H9 (cell line): ENCODE measurements around the gene YY1. TPM values are rescaled to one million over a fixed set of nuclear protein-coding genes. Genes with fewer than 3 reads are reported as not detected.

Experiments
- DNase-seq: peaks from one replicate; pipeline ENCODE4 v3.0.0-alpha.2; 2017
- H2AFZ ChIP-seq: one replicate; pipeline ENCODE4 v1.6.1; 2013; ENCODE audit warnings: mild to moderate bottlenecking, low read length, control low read depth, moderate library complexity
- H2AK5ac ChIP-seq: 2 replicates; pipeline ENCODE4 v1.6.1; 2013; ENCODE audit warnings: low read length, control low read depth, mixed read lengths; ENCODE audit not compliant: insufficient read length
- H2BK120ac ChIP-seq: one replicate; pipeline ENCODE4 v1.6.1; 2013; ENCODE audit warnings: low read depth, mild to moderate bottlenecking, low read length, control low read depth, inconsistent platforms; ENCODE audit not compliant: poor library complexity, severe bottlenecking
- H2BK12ac ChIP-seq: 2 replicates; pipeline ENCODE4 v1.6.1; 2013; ENCODE audit warnings: low read length, control low read depth, mixed read lengths, low read depth; ENCODE audit not compliant: insufficient read length
- H2BK15ac ChIP-seq: 2 replicates; pipeline ENCODE4 v1.6.1; 2013; ENCODE audit warnings: low read depth, low read length, control low read depth
- H2BK20ac ChIP-seq: one replicate; pipeline ENCODE4 v1.6.1; 2013; ENCODE audit warnings: low read depth, mild to moderate bottlenecking, low read length, control low read depth, inconsistent platforms; ENCODE audit not compliant: poor library complexity, severe bottlenecking
- H2BK5ac ChIP-seq: 2 replicates; pipeline ENCODE4 v1.6.1; 2013; ENCODE audit warnings: low read length, control low read depth, mixed read lengths; ENCODE audit not compliant: insufficient read length
- H3K14ac ChIP-seq: 2 replicates; pipeline ENCODE4 v1.6.1; 2013; ENCODE audit warnings: low read length, control low read depth; ENCODE audit not compliant: insufficient read depth
- H3K18ac ChIP-seq: 2 replicates; pipeline ENCODE4 v1.6.1; 2013; ENCODE audit warnings: low read depth, mild to moderate bottlenecking, mixed read lengths, low read length, control low read depth; ENCODE audit not compliant: insufficient read length
- H3K23ac ChIP-seq: 2 replicates; pipeline ENCODE4 v1.6.1; 2013; ENCODE audit warnings: low read length, control low read depth, mixed read lengths, low read depth; ENCODE audit not compliant: insufficient read length
- H3K23me2 ChIP-seq: 2 replicates; pipeline ENCODE4 v1.6.1; 2013; ENCODE audit warnings: low read depth, mild to moderate bottlenecking, mixed read lengths, low read length, control low read depth; ENCODE audit not compliant: insufficient read length, poor library complexity, severe bottlenecking
- H3K27ac ChIP-seq: 2 replicates; pipeline ENCODE4 v1.5.1; 2013; ENCODE audit warnings: low read length, control low read depth, mixed read lengths, low read depth; ENCODE audit not compliant: insufficient read length
- H3K27me3 ChIP-seq: 2 replicates; pipeline ENCODE4 v1.6.1; 2013; ENCODE audit warnings: low read length, control low read depth, inconsistent platforms; ENCODE audit not compliant: insufficient read depth
- H3K4ac ChIP-seq: 2 replicates; pipeline ENCODE4 v1.6.1; 2013; ENCODE audit warnings: low read depth, mild to moderate bottlenecking, control low read depth, inconsistent platforms, low read length, moderate library complexity
- H3K4me1 ChIP-seq: 2 replicates; pipeline ENCODE4 v1.6.1; 2013; ENCODE audit warnings: low read length, control low read depth, inconsistent platforms; ENCODE audit not compliant: insufficient read depth
- H3K4me2 ChIP-seq: 2 replicates; pipeline ENCODE4 v1.6.1; 2013; ENCODE audit warnings: low read length, control low read depth, mixed read lengths; ENCODE audit not compliant: insufficient read length, insufficient read depth
- H3K56ac ChIP-seq: 2 replicates; pipeline ENCODE4 v1.6.1; 2013; ENCODE audit warnings: low read depth, mild to moderate bottlenecking, mixed read lengths, low read length, control low read depth; ENCODE audit not compliant: insufficient read length
- H3K79me1 ChIP-seq: 2 replicates; pipeline ENCODE4 v1.6.1; 2013; ENCODE audit warnings: low read depth, mild to moderate bottlenecking, moderate library complexity, low read length, control low read depth, inconsistent platforms; ENCODE audit not compliant: insufficient read depth, poor library complexity, severe bottlenecking
- H3K79me2 ChIP-seq: 2 replicates; pipeline ENCODE4 v1.6.1; 2013; ENCODE audit warnings: low read length, control low read depth, inconsistent platforms; ENCODE audit not compliant: insufficient read depth
- H3K9ac ChIP-seq: 2 replicates; pipeline ENCODE4 v1.6.1; 2013; ENCODE audit warnings: low read length, control low read depth, mixed read lengths; ENCODE audit not compliant: insufficient read length; ENCODE audit errors: extremely low read depth
- H3K9me3 ChIP-seq: one replicate; pipeline ENCODE4 v1.6.1; 2013; ENCODE audit warnings: low read depth, low read length, inconsistent platforms; ENCODE audit not compliant: control insufficient read depth
- H3T11ph ChIP-seq: one replicate; pipeline ENCODE4 v1.6.1; 2013; ENCODE audit warnings: mild to moderate bottlenecking, low read length, control low read depth, inconsistent platforms
- H4K20me1 ChIP-seq: one replicate; pipeline ENCODE4 v1.6.1; 2013; ENCODE audit not compliant: control insufficient read depth, insufficient read length, insufficient read depth
- H4K5ac ChIP-seq: 2 replicates; pipeline ENCODE4 v1.6.1; 2013; ENCODE audit warnings: low read depth, mild to moderate bottlenecking, mixed read lengths, low read length, control low read depth; ENCODE audit not compliant: insufficient read length
- H4K8ac ChIP-seq: replicated peaks from 2 replicates; pipeline ENCODE4 v1.6.1; 2013; ENCODE audit warnings: low read length, control low read depth, mixed read lengths, low read depth; ENCODE audit not compliant: insufficient read length
- H4K91ac ChIP-seq: 2 replicates; pipeline ENCODE4 v1.6.1; 2013; ENCODE audit warnings: low read depth, mild to moderate bottlenecking, moderate library complexity, mixed read lengths, low read length, control low read depth; ENCODE audit not compliant: insufficient read length
- H3K27ac Mint-ChIP-seq, 3 experiments: 2 replicates in 2 of 3; 3 replicates in 1 of 3; pipeline ENCODE4 v1.8.0; 2020 to 2021; ENCODE audit warnings: mixed read lengths in 3 of 3, mild to moderate bottlenecking in 1 of 3, moderate library complexity in 1 of 3
- H3K27me3 Mint-ChIP-seq: 2 replicates; pipeline ENCODE4 v1.8.0; 2021; ENCODE audit warnings: low read depth, mild to moderate bottlenecking, moderate library complexity, mixed read lengths
- H3K36me3 Mint-ChIP-seq, 3 experiments: 2 replicates in 2 of 3; 3 replicates in 1 of 3; pipeline ENCODE4 v1.8.0; 2020 to 2021; ENCODE audit warnings: low read depth in 3 of 3, mixed read lengths in 3 of 3; ENCODE audit not compliant: insufficient read depth in 1 of 3
- H3K4me1 Mint-ChIP-seq, 2 experiments: 2 replicates each; pipeline ENCODE4 v1.8.0; 2020; ENCODE audit warnings: mixed read lengths in 2 of 2
- H3K4me3 Mint-ChIP-seq, 2 experiments: 2 replicates in 1 of 2; 3 replicates in 1 of 2; pipeline ENCODE4 v1.8.0; 2020 to 2021; ENCODE audit warnings: mild to moderate bottlenecking in 2 of 2, mixed read lengths in 2 of 2, moderate library complexity in 1 of 2
- H3K9me3 Mint-ChIP-seq, 2 experiments: 2 replicates in 1 of 2; 3 replicates in 1 of 2; pipeline ENCODE4 v1.8.0; 2020; ENCODE audit warnings: mild to moderate bottlenecking in 2 of 2, mixed read lengths in 2 of 2, moderate library complexity in 1 of 2
- WGBS: extraction: QIAGEN DNeasy Blood & Tissue Kit; methylation state at CpG from one replicate; pipeline ENCODE4 v1.1.7; 2013; ENCODE audit warnings: missing lambda C conversion rate, low lambda C conversion rate, mixed read lengths; ENCODE audit not compliant: insufficient read length; ENCODE audit errors: extremely low coverage; 5-methylcytosine and 5-hydroxymethylcytosine counted together
- total RNA-seq: library from RNA; stranded (reverse); gene quantifications from 2 replicates; pipeline ENCODE4 v1.2.1, GENCODE V29; 2021
- TF ChIP-seq, protein P1 (sequence below): fragments of 200-600 bp; sonication (generic); conservative IDR thresholded peaks from 3 replicates; pipeline ENCODE4 v1.8.0; 2021; ENCODE audit warnings: antibody characterized with exemption, mild to moderate bottlenecking

Gene YY1
- total RNA-seq, 1 experiment from 2014 or later = 103 TPM

DNA sequence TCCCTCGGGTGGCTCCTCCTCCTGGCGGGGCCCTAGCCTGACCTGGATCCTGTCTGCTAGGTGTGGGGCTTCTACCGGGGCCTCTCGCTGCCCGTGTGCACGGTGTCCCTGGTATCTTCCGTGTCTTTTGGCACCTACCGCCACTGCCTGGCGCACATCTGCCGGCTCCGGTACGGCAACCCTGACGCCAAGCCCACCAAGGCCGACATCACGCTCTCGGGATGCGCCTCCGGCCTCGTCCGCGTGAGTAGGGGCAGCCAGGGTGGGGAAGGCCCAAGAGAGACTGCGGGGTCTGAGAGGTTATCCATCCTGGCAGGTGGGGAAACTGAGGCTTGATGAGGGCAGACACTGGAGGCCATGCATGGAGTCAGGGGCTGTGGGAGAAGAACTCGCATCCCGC lies 88.2 kb downstream of the YY1 start:
- Histone ChIP-seq H3K27ac (no peak overlapping the region), H2BK15ac (no peak overlapping the region), H2BK5ac (no peak overlapping the region), H4K5ac (no peak overlapping the region), H3K18ac (no peak overlapping the region), H3K79me1 (no peaks in the 10 kb centered on the region), H3K23me2 (no peaks in the 10 kb centered on the region), H3T11ph (no peak overlapping the region), H3K4me2 (no peak overlapping the region), H4K20me1 (no peaks in the 10 kb centered on the region), H3K14ac (no peak overlapping the region; the same call in 1 of the 2 replicates), H4K8ac (no peak overlapping the region), H3K9me3 (no peaks in the 10 kb centered on the region), H2BK12ac (no peak overlapping the region), H3K23ac (no peak overlapping the region), H2BK120ac (no peak overlapping the region), H4K91ac (no peak overlapping the region), H3K27me3 (no peaks in the 10 kb centered on the region), H3K79me2 (no peaks in the 10 kb centered on the region), H3K9ac (no peak overlapping the region), H2BK20ac (no peak overlapping the region), H2AFZ (no peak overlapping the region), H3K4ac (no peak overlapping the region), H2AK5ac (no peak overlapping the region), H3K4me1 (no peaks in the 10 kb centered on the region), H3K56ac (no peak overlapping the region)
- H3K27ac Mint-ChIP-seq = no peak overlapping the region
- TF ChIP-seq, protein P1, sequence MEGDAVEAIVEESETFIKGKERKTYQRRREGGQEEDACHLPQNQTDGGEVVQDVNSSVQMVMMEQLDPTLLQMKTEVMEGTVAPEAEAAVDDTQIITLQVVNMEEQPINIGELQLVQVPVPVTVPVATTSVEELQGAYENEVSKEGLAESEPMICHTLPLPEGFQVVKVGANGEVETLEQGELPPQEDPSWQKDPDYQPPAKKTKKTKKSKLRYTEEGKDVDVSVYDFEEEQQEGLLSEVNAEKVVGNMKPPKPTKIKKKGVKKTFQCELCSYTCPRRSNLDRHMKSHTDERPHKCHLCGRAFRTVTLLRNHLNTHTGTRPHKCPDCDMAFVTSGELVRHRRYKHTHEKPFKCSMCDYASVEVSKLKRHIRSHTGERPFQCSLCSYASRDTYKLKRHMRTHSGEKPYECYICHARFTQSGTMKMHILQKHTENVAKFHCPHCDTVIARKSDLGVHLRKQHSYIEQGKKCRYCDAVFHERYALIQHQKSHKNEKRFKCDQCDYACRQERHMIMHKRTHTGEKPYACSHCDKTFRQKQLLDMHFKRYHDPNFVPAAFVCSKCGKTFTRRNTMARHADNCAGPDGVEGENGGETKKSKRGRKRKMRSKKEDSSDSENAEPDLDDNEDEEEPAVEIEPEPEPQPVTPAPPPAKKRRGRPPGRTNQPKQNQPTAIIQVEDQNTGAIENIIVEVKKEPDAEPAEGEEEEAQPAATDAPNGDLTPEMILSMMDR = no peak
- H3K4me3 Mint-ChIP-seq = no peak overlapping the region
- no peak for DNase-seq
- no CpG with 5 or more reads among the region's 24 CpGs for WGBS
- H3K27me3 Mint-ChIP-seq = peaks cover 1% of the 10 kb centered on the region
- H3K9me3 Mint-ChIP-seq = no peaks in the 10 kb centered on the region
- H3K36me3 Mint-ChIP-seq = no peaks in the 10 kb centered on the region
- H3K4me1 Mint-ChIP-seq = peaks cover under 1 to 10% of the 10 kb centered on the region in 2 experiments; a peak in 2 of 4 replicates
